ENCODE results near the gene SCNN1A. TPM values are rescaled to one million over a fixed set of nuclear protein-coding genes. Genes with fewer than 3 reads are reported as not detected.

The SCNN1A gene
- total and polyA plus RNA-seq, 2 donors (not counting 1 experiment from before 2014, with no cell fraction given): under 0.01 to 0.05 TPM

GRCh38 chr12:6317693-6318439 is 57.5 kb downstream of the SCNN1A start:
- no peaks in the 10 kb centered on the region for H4K20me1 ChIP-seq (ENCODE audit: control insufficient read depth, extremely low read depth, insufficient read depth, low read length)
- no peak overlapping the region for H3K4me2 ChIP-seq (ENCODE audit: extremely low read depth, insufficient read depth, low read length)
- H2AFZ ChIP-seq (ENCODE audit: low read length): no peak overlapping the region
- no peak for TF ChIP-seq EZH2 (IDR thresholded peaks at IDR 0.05; ENCODE audit: low read length, missing control alignments)
- TF ChIP-seq CTCF (conservative IDR thresholded peaks at IDR 0.05 in 1 of 2, IDR thresholded peaks at IDR 0.05 in 1 of 2; ENCODE audit: low read depth in 1 of 2, low read length in 2 of 2): no peak
- H3K9ac ChIP-seq (ENCODE audit: insufficient read depth, low read length): no peak overlapping the region
- no peak overlapping the region for H3K4me3 ChIP-seq (replicated peaks in 1 of 4; ENCODE audit: control extremely low read depth in 1 of 4, insufficient read depth in 1 of 4, low read depth in 3 of 4, low read length in 4 of 4)
- no peak for DNase-seq (ENCODE audit: low read depth in 2 of 2)
- no peak overlapping the region for H3K27ac ChIP-seq (ENCODE audit: insufficient read depth, low read length)
- no peaks in the 10 kb centered on the region for H3K27me3 ChIP-seq (ENCODE audit: control insufficient read depth, insufficient read depth, low read length)
- H3K36me3 ChIP-seq (ENCODE audit: control insufficient read depth, insufficient read depth, low read length): no peaks in the 10 kb centered on the region
- peaks cover 4% of the 10 kb centered on the region for H3K4me1 ChIP-seq (ENCODE audit: control insufficient read depth, extremely low read depth, insufficient read depth, low read length)
- no peaks in the 10 kb centered on the region for H3K79me2 ChIP-seq (ENCODE audit: control insufficient read depth, insufficient read depth, low read length)
- H3K9me3 ChIP-seq (ENCODE audit: control insufficient read depth, insufficient read depth, low read depth, low read length): no peaks in the 10 kb centered on the region

- peaks cover 8% of the 10 kb centered on the region for H3K4me1 ChIP-seq (ENCODE audit: control insufficient read depth, extremely low read depth, insufficient read depth, low read length)
- no peak overlapping the region for H3K27ac ChIP-seq (ENCODE audit: insufficient read depth, low read length)
- H3K79me2 ChIP-seq (ENCODE audit: control insufficient read depth, insufficient read depth, low read length): no peaks in the 10 kb centered on the region
- no peaks in the 10 kb centered on the region for H3K36me3 ChIP-seq (ENCODE audit: control insufficient read depth, insufficient read depth, low read length)
- H3K27me3 ChIP-seq (ENCODE audit: control insufficient read depth, insufficient read depth, low read length): no peaks in the 10 kb centered on the region
- H3K4me3 ChIP-seq (replicated peaks in 1 of 4; ENCODE audit: control extremely low read depth in 1 of 4, insufficient read depth in 1 of 4, low read depth in 3 of 4, low read length in 4 of 4): no peak overlapping the region
- no peak for DNase-seq (ENCODE audit: low read depth in 2 of 2)
- H3K9ac ChIP-seq (ENCODE audit: insufficient read depth, low read length): no peak overlapping the region
- no peaks in the 10 kb centered on the region for H4K20me1 ChIP-seq (ENCODE audit: control insufficient read depth, extremely low read depth, insufficient read depth, low read length)
- no peak for TF ChIP-seq CTCF (conservative IDR thresholded peaks at IDR 0.05 in 1 of 2, IDR thresholded peaks at IDR 0.05 in 1 of 2; ENCODE audit: low read depth in 1 of 2, low read length in 2 of 2)
- no peak for TF ChIP-seq EZH2 (IDR thresholded peaks at IDR 0.05; ENCODE audit: low read length, missing control alignments)
- no peak overlapping the region for H3K4me2 ChIP-seq (ENCODE audit: extremely low read depth, insufficient read depth, low read length)
- H3K9me3 ChIP-seq (ENCODE audit: control insufficient read depth, insufficient read depth, low read depth, low read length): no peaks in the 10 kb centered on the region
- H2AFZ ChIP-seq (ENCODE audit: low read length): no peak overlapping the region
Measured at GRCh38 chr12:6316921-6317692, 58.3 kb downstream of the SCNN1A start.
